ENCODE results near the gene DPH7.
"Not testable (repeated sequence)": the region's sequence is repeated elsewhere in the genome, so short reads cannot be mapped to it uniquely, and the experiment has no call there.

The DPH7 gene

DNA sequence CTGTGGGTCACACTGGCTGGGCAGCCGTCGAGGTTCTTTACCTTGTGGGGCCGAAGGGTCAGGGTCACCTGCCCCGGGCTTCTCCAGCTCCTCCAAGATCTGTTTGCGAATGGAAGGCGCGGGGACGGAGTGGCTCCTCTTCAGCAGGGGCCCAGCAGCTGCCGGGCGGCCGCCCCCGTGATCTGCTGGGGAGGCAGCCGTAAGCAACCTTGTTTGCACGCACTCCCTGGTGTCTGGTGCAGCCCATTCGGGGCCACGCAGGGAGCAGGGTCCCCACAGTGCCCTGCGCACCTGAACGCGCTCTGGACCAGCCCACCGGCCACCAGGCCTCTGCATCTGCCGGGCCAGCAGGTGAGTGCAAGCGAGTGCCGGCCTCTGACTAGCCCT lies 63.4 kb downstream of the DPH7 start:
- H3K4me2 ChIP-seq (ENCODE audit: low read length) = no peak overlapping the region
- no peaks in the 10 kb centered on the region for H4K20me1 ChIP-seq (ENCODE audit: insufficient read depth, low read length)
- no peak overlapping the region for H3K9ac ChIP-seq (ENCODE audit: low read length)
- TF ChIP-seq EZH2phosphoT487 (IDR thresholded peaks at IDR 0.05; ENCODE audit: low read depth) = no peak
- TF ChIP-seq, protein P1, sequence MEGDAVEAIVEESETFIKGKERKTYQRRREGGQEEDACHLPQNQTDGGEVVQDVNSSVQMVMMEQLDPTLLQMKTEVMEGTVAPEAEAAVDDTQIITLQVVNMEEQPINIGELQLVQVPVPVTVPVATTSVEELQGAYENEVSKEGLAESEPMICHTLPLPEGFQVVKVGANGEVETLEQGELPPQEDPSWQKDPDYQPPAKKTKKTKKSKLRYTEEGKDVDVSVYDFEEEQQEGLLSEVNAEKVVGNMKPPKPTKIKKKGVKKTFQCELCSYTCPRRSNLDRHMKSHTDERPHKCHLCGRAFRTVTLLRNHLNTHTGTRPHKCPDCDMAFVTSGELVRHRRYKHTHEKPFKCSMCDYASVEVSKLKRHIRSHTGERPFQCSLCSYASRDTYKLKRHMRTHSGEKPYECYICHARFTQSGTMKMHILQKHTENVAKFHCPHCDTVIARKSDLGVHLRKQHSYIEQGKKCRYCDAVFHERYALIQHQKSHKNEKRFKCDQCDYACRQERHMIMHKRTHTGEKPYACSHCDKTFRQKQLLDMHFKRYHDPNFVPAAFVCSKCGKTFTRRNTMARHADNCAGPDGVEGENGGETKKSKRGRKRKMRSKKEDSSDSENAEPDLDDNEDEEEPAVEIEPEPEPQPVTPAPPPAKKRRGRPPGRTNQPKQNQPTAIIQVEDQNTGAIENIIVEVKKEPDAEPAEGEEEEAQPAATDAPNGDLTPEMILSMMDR (IDR thresholded peaks at IDR 0.05; ENCODE audit: low read depth, low read length) = no peak
- peaks cover 10% of the 10 kb centered on the region for H3K4me1 ChIP-seq (ENCODE audit: low read length)
- H3K9me3 ChIP-seq (ENCODE audit: insufficient read depth, low read length) = no peaks in the 10 kb centered on the region
- H3K4me3 ChIP-seq (ENCODE audit: low read length) = no peak overlapping the region
- no peaks in the 10 kb centered on the region for H3K27me3 ChIP-seq (ENCODE audit: low read depth, low read length)
- H3K27ac ChIP-seq (ENCODE audit: low read length) = no peak overlapping the region
- no peak overlapping the region for H2AFZ ChIP-seq (ENCODE audit: low read depth, low read length)
- no peaks in the 10 kb centered on the region for H3K79me2 ChIP-seq (ENCODE audit: low read length)
- no peaks in the 10 kb centered on the region for H3K36me3 ChIP-seq (replicated peaks; ENCODE audit: low read depth, low read length)

- Histone ChIP-seq H2AFZ (ENCODE audit: low read depth, low read length) (no peak overlapping the region), H3K4me3 (ENCODE audit: low read length) (no peak overlapping the region), H3K9me3 (ENCODE audit: insufficient read depth, low read length) (no peaks in the 10 kb centered on the region), H3K36me3 (replicated peaks; ENCODE audit: low read depth, low read length) (no peaks in the 10 kb centered on the region), H3K27ac (ENCODE audit: low read length) (no peak overlapping the region), H4K20me1 (ENCODE audit: insufficient read depth, low read length) (no peaks in the 10 kb centered on the region), H3K9ac (ENCODE audit: low read length) (no peak overlapping the region), H3K4me2 (ENCODE audit: low read length) (peak overlapping the region; percentile 73), H3K79me2 (ENCODE audit: low read length) (no peaks in the 10 kb centered on the region), H3K27me3 (ENCODE audit: low read depth, low read length) (no peaks in the 10 kb centered on the region), H3K4me1 (ENCODE audit: low read length) (peaks cover 10% of the 10 kb centered on the region)
- TF ChIP-seq, protein P1 (IDR thresholded peaks at IDR 0.05; ENCODE audit: low read depth, low read length) = no peak
- no peak for TF ChIP-seq EZH2phosphoT487 (IDR thresholded peaks at IDR 0.05; ENCODE audit: low read depth)
Observed at GRCh38 chr9:137514691-137515337, 63.9 kb downstream of the DPH7 start.

DNA sequence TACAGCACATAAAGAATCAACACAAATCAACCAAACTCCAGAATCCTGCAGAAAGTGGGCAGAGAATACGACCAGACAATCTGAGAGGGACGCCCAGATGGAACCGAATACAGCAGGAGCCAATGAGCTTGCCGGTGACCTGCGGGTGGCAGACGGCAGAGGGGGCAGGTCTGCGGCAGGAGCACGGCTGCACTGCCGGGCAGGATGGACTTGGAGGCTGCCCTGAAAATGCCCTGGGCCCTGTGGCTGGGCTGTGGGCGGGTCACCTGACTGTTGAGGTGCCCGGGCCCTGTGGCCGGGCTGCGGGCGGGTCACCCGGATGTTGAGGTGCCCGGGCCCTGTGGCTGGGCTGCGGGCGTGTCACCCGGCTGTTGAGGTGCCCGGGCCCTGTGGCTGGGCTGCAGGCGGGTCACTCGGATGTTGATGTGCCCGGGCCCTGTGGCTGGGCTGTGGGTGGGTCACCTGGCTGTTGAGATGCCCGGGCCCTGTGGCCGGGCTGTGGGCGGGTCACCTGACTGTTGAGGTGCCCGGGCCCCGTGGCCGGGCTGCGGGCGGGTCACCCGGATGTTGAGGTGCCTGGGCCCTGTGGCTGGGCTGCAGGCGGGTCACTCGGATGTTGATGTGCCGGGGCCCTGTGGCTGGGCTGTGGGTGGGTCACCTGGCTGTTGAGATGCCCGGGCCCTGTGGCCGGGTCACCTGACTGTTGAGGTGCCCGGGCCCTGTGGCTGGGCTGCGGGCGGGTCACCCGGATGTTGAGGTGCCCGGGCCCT lies 64.7 kb downstream of the DPH7 start:
- TF ChIP-seq, protein P1 (IDR thresholded peaks at IDR 0.05; ENCODE audit: low read depth, low read length) = peak; percentile 16; the same call in 1 of the 2 replicates
- peak overlapping the region; percentile 50 for H3K9ac ChIP-seq (ENCODE audit: low read length)
- not testable (repeated sequence) for H3K36me3 ChIP-seq (replicated peaks; ENCODE audit: low read depth, low read length); H3K79me2 ChIP-seq (ENCODE audit: low read length); H3K27me3 ChIP-seq (ENCODE audit: low read depth, low read length); H3K9me3 ChIP-seq (ENCODE audit: insufficient read depth, low read length); H4K20me1 ChIP-seq (ENCODE audit: insufficient read depth, low read length); H3K27ac ChIP-seq (ENCODE audit: low read length)
- peak overlapping the region; percentile 67 for H3K4me3 ChIP-seq (ENCODE audit: low read length)
- peaks cover 10% of the 10 kb centered on the region for H3K4me1 ChIP-seq (ENCODE audit: low read length)
- H3K4me2 ChIP-seq (ENCODE audit: low read length) = peak overlapping the region; percentile 73
- peak overlapping the region; percentile 48; the same call in 1 of the 2 replicates for H2AFZ ChIP-seq (ENCODE audit: low read depth, low read length)

DNA sequence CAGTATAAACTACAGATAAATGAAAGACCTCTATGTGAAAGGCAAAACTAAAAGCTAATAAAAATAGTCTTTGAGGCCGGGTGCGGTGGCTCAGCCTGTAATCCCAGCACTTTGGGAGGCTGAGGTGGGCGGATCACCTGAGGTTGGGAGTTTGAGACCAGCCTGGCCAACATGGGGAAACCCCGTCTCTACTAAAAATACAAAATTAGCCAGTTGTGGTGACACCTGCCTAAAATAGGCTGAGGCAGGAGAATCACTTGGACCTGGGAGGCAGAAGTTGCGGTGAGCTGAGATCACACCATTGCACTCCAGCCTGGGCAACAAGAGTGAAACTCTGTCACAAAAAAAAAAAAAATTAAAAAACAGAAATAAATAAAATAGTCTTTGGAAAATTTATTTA lies 65.6 kb downstream of the DPH7 start:
- not testable (repeated sequence) for H3K27ac ChIP-seq (ENCODE audit: low read length); H2AFZ ChIP-seq (ENCODE audit: low read depth, low read length); H4K20me1 ChIP-seq (ENCODE audit: insufficient read depth, low read length); H3K9me3 ChIP-seq (ENCODE audit: insufficient read depth, low read length); H3K9ac ChIP-seq (ENCODE audit: low read length); H3K79me2 ChIP-seq (ENCODE audit: low read length); H3K27me3 ChIP-seq (ENCODE audit: low read depth, low read length); H3K36me3 ChIP-seq (replicated peaks; ENCODE audit: low read depth, low read length)
- Histone ChIP-seq H3K4me2 (ENCODE audit: low read length) (peak overlapping the region; percentile 73), H3K4me3 (ENCODE audit: low read length) (peak overlapping the region; percentile 67), H3K4me1 (ENCODE audit: low read length) (peaks cover 10% of the 10 kb centered on the region)
